Progenitor cell of endocrine pancreas (in vitro differentiated cells): ENCODE results near the gene ZBTB32. TPM values are rescaled to one million over a fixed set of nuclear protein-coding genes. Genes with fewer than 3 reads are reported as not detected.

Source experiments
- DNase-seq: peaks from one replicate; pipeline ENCODE4 v3.0.0; 2021; ENCODE audit warnings: low spot score; ENCODE audit not compliant: unreplicated experiment
- H3K27ac Mint-ChIP-seq: 2 replicates; pipeline ENCODE4 v1.8.0; 2021; ENCODE audit warnings: mild to moderate bottlenecking, moderate library complexity, mixed read lengths
- H3K27me3 Mint-ChIP-seq: 2 replicates; pipeline ENCODE4 v1.8.0; 2021; ENCODE audit warnings: mixed read lengths
- H3K36me3 Mint-ChIP-seq: 2 replicates; pipeline ENCODE4 v1.8.0; 2022; ENCODE audit warnings: mixed read lengths; ENCODE audit not compliant: insufficient read depth
- H3K4me1 Mint-ChIP-seq: 2 replicates; pipeline ENCODE4 v1.8.0; 2021; ENCODE audit warnings: low read depth, mixed read lengths
- H3K4me3 Mint-ChIP-seq: 2 replicates; pipeline ENCODE4 v1.8.0; 2021; ENCODE audit warnings: low read depth, mild to moderate bottlenecking, moderate library complexity, mixed read lengths
- H3K9me3 Mint-ChIP-seq: 2 replicates; pipeline ENCODE4 v1.8.0; 2021; ENCODE audit warnings: low read depth, mixed read lengths
- CTCF ChIP-seq: fragments of 200-600 bp; sonication (generic); IDR thresholded peaks from one replicate; pipeline ENCODE4 v1.5.0; 2021; ENCODE audit warnings: antibody characterized with exemption, mild to moderate bottlenecking; ENCODE audit not compliant: unreplicated experiment
- total RNA-seq: library from RNA; stranded (reverse); gene quantifications from 2 replicates; pipeline ENCODE4 v1.2.1, GENCODE V29; 2021

Gene ZBTB32
- total RNA-seq, 1 donor from 2014 or later: not detected

DNA sequence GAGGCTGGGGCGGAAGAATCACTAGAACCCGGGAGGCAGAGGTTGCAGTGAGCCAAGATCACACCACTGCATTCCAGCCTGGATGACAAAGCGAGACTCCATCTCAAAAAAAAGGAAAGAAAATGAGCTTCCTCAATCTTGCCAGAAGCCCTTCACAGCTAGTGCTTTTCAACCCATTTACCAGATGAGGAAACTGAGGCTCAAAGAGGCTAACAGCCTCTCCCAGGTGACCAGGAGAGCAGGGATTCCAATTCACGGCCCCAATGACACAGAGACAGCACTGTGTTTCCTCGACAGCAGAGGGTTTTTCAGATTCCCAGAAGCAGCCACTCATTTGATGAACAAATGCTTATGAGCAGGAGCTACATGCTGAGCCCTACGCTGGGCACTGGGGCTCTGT, 34.8 kb upstream of the ZBTB32 start:
- peaks cover 43% of the 10 kb centered on the region for H3K27me3 Mint-ChIP-seq
- DNase-seq: no peak
- H3K4me1 Mint-ChIP-seq: peaks cover 4% of the 10 kb centered on the region
- H3K36me3 Mint-ChIP-seq: no peaks in the 10 kb centered on the region
- no peaks in the 10 kb centered on the region for H3K9me3 Mint-ChIP-seq
- TF ChIP-seq CTCF: no peak
- H3K27ac Mint-ChIP-seq: no peak overlapping the region
- H3K4me3 Mint-ChIP-seq: no peak overlapping the region

DNA sequence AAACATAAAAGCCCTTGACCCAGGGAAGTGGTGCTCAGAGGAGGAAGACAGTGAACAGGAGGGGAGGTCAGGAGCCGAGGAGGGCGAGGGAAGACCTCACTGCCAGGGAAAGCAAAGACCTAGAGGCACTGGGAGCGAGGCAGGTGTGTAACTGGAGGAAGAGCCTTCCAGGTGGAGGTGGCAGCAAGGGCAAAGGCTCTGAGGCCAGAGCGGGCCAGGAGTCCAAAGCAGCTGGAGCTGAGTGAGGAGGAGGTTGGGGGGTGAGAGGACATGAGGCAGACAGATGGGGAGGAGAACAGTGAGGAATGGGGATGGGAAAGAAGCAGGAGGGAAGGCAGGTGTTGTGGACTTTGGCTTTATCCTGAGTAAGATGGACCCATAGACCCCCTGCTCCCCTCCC, 34.4 kb upstream of the ZBTB32 start:
- Mint-ChIP-seq H3K27me3 (peaks cover 44% of the 10 kb centered on the region), H3K9me3 (no peaks in the 10 kb centered on the region), H3K27ac (no peak overlapping the region), H3K4me1 (peaks cover 4% of the 10 kb centered on the region), H3K4me3 (no peak overlapping the region), H3K36me3 (no peaks in the 10 kb centered on the region)
- no peak for TF ChIP-seq CTCF
- no peak for DNase-seq

- Mint-ChIP-seq H3K4me1 (peaks cover 4% of the 10 kb centered on the region), H3K27me3 (peaks cover 44% of the 10 kb centered on the region)
- TF ChIP-seq CTCF: no peak
These were observed 33.7 kb upstream of the ZBTB32 start for GRCh38 chr19:35670686-35671085.

DNA sequence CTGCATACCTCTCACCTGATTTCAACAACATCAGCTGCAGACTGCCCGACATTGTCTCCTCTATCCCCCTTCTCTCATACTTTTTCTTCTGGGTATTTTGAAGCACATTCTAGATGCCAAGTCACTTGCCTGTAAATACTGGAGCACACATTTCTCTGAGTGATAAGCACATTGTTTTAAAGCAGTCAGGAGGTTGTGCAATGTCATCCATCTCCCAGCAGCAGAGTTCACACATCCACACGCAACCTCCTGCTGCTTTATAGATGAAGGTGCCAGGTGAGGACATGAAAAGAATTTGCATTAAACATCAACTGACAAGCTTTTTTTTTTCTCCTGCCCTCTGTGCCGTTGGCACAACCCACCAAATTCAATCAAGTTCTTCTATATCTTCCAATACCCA, 32.5 kb upstream of the ZBTB32 start:
- Mint-ChIP-seq H3K36me3 (no peaks in the 10 kb centered on the region), H3K27me3 (peaks cover 53% of the 10 kb centered on the region), H3K4me3 (no peak overlapping the region), H3K9me3 (no peaks in the 10 kb centered on the region), H3K27ac (no peak overlapping the region), H3K4me1 (peaks cover 2% of the 10 kb centered on the region)
- no peak for DNase-seq
- TF ChIP-seq CTCF: no peak

More at GRCh38 chr19:35670686-35671085, 33.7 kb upstream of the ZBTB32 start:
- Mint-ChIP-seq H3K9me3 (no peaks in the 10 kb centered on the region), H3K27ac (no peak overlapping the region), H3K4me3 (no peak overlapping the region), H3K36me3 (no peaks in the 10 kb centered on the region)
- DNase-seq: no peak

GRCh38 chr19:35673121-35673804, 31.1 kb upstream of the ZBTB32 start:
- Mint-ChIP-seq H3K27ac (no peak overlapping the region), H3K27me3 (peaks cover 60% of the 10 kb centered on the region), H3K4me3 (peak overlapping the region; percentile 64), H3K4me1 (peaks cover 2% of the 10 kb centered on the region), H3K36me3 (no peaks in the 10 kb centered on the region), H3K9me3 (no peaks in the 10 kb centered on the region)
- TF ChIP-seq CTCF: no peak
- DNase-seq: no peak
